ENCODE results near the gene SATB1. TPM values are rescaled to one million over a fixed set of nuclear protein-coding genes. Genes with fewer than 3 reads are reported as not detected.
"Not testable (repeated sequence)": the region's sequence is repeated elsewhere in the genome, so short reads cannot be mapped to it uniquely, and the experiment has no call there.

SATB1 gene
- total and polyA plus RNA-seq, 7 experiments from 2014 or later: 258 to 482 (median 395) TPM

GRCh38 chr3:18337231-18337630 lies 87.9 kb downstream of the SATB1 start:
- ChIA-PET POLR2A (interaction anchor here (0.6 kb wide), 1 partner anchor 34 kb away, joined by 4 read pairs; no protein-coding TSS in a partner anchor), CTCF (no interaction called here)
- peaks cover 0 to 7% (median 0%) of the 10 kb centered on the region in 5 donors for H3K36me3 Mint-ChIP-seq

GRCh38 chr3:18334837-18335601 lies 90.1 kb downstream of the SATB1 start:
- H3K27me3 Mint-ChIP-seq: no peaks in the 10 kb centered on the region
- ChIA-PET CTCF (interaction anchor here (0.6 kb wide), 1 partner anchor 100 kb away, joined by 3 read pairs; no protein-coding TSS in a partner anchor), POLR2A (no interaction called here)
- H3K36me3 ChIP-seq (ENCODE audit: control insufficient read depth in 2 of 3, insufficient read depth in 3 of 3, low read length in 3 of 3): no peaks in the 10 kb centered on the region
- H3K27ac ChIP-seq (ENCODE audit: low read depth, low read length): no peak overlapping the region
- no peaks in the 10 kb centered on the region for H3K27me3 ChIP-seq (ENCODE audit: control insufficient read depth in 2 of 2, insufficient read depth in 2 of 2, low read length in 2 of 2)
- peaks cover 0 to 8% (median 3%) of the 10 kb centered on the region in 11 donors for H3K9me3 Mint-ChIP-seq
- peak overlapping the region in 2 of 9 donors; percentile 1 to 67 for H3K27ac Mint-ChIP-seq
- H3K4me3 ChIP-seq (ENCODE audit: low read length): no peak overlapping the region
- intact Hi-C loops (cut with micrococcal nuclease): loop anchor here in 1 of 2 donors (1.0 kb wide), 1 partner anchor 10 kb away; no protein-coding TSS in a partner anchor
- H3K36me3 Mint-ChIP-seq: peaks cover 0 to 12% (median 0%) of the 10 kb centered on the region in 5 donors
- ATAC-seq (peak; percentile 56), DNase-seq (no peak)
- H3K9me3 ChIP-seq (ENCODE audit: control insufficient read depth in 2 of 3, low read length in 3 of 3): no peaks in the 10 kb centered on the region
- peaks cover 11 to 24% (median 16%) of the 10 kb centered on the region in 7 donors for H3K4me1 Mint-ChIP-seq
- peak overlapping the region in 2 of 10 donors; percentile 1 to 9 for H3K4me3 Mint-ChIP-seq
- no peaks in the 10 kb centered on the region for H3K4me1 ChIP-seq (ENCODE audit: control insufficient read depth in 2 of 2, insufficient read depth in 2 of 2, low read length in 2 of 2)

More at GRCh38 chr3:18337231-18337630, 87.9 kb downstream of the SATB1 start:
- Mint-ChIP-seq H3K4me3 (no peak overlapping the region), H3K9me3 (peaks cover 0 to 6% (median 0%) of the 10 kb centered on the region in 11 donors), H3K4me1 (peaks cover 11 to 24% (median 16%) of the 10 kb centered on the region in 7 donors), H3K27ac (no peak overlapping the region), H3K27me3 (peaks cover 0 to 7% (median 0%) of the 10 kb centered on the region in 5 donors)
- H3K27me3 ChIP-seq (ENCODE audit: control insufficient read depth in 2 of 2, insufficient read depth in 2 of 2, low read length in 2 of 2): no peaks in the 10 kb centered on the region
- no peak overlapping the region for H3K4me3 ChIP-seq (ENCODE audit: low read length)
- no peaks in the 10 kb centered on the region for H3K4me1 ChIP-seq (ENCODE audit: control insufficient read depth in 2 of 2, insufficient read depth in 2 of 2, low read length in 2 of 2)
- no peak for ATAC-seq
- intact Hi-C loops (cut with micrococcal nuclease): no loop called here
- no peak overlapping the region for H3K27ac ChIP-seq (ENCODE audit: low read depth, low read length)
- H3K9me3 ChIP-seq (ENCODE audit: control insufficient read depth in 2 of 3, low read length in 3 of 3): no peaks in the 10 kb centered on the region
- DNase-seq: no peak
- no peaks in the 10 kb centered on the region for H3K36me3 ChIP-seq (ENCODE audit: control insufficient read depth in 2 of 3, insufficient read depth in 3 of 3, low read length in 3 of 3)

- H3K36me3 ChIP-seq (ENCODE audit: control insufficient read depth in 2 of 3, insufficient read depth in 3 of 3, low read length in 3 of 3); intact Hi-C loops (cut with micrococcal nuclease); CTCF ChIA-PET; H3K4me3 ChIP-seq (ENCODE audit: low read length); POLR2A ChIA-PET; H3K27me3 Mint-ChIP-seq; DNase-seq; H3K4me3 Mint-ChIP-seq; H3K27me3 ChIP-seq (ENCODE audit: control insufficient read depth in 2 of 2, insufficient read depth in 2 of 2, low read length in 2 of 2); H3K27ac ChIP-seq (ENCODE audit: low read depth, low read length); H3K4me1 ChIP-seq (ENCODE audit: control insufficient read depth in 2 of 2, insufficient read depth in 2 of 2, low read length in 2 of 2); ATAC-seq; H3K9me3 ChIP-seq (ENCODE audit: control insufficient read depth in 2 of 3, low read length in 3 of 3); H3K27ac Mint-ChIP-seq: not testable (repeated sequence)
- peaks cover 0 to 16% (median 2%) of the 10 kb centered on the region in 5 donors for H3K36me3 Mint-ChIP-seq
- H3K9me3 Mint-ChIP-seq: peaks cover 0 to 21% (median 9%) of the 10 kb centered on the region in 11 donors
- H3K4me1 Mint-ChIP-seq: peaks cover 11 to 16% (median 14%) of the 10 kb centered on the region in 7 donors
Measured at GRCh38 chr3:18330772-18331441, 94.2 kb downstream of the SATB1 start.

- H3K4me3 ChIP-seq (ENCODE audit: low read length): no peak overlapping the region
- H3K4me3 Mint-ChIP-seq: no peak overlapping the region
- no peaks in the 10 kb centered on the region for H3K27me3 ChIP-seq (ENCODE audit: control insufficient read depth in 2 of 2, insufficient read depth in 2 of 2, low read length in 2 of 2)
- H3K9me3 ChIP-seq (ENCODE audit: control insufficient read depth in 2 of 3, low read length in 3 of 3): no peaks in the 10 kb centered on the region
- DNase-seq (no peak), ATAC-seq (no peak)
- H3K4me1 Mint-ChIP-seq: no peaks in the 10 kb centered on the region
- ChIA-PET CTCF (no interaction called here), POLR2A (no interaction called here)
- no peak overlapping the region for H3K27ac Mint-ChIP-seq
- peaks cover 0 to 2% (median 0%) of the 10 kb centered on the region in 5 donors for H3K27me3 Mint-ChIP-seq
- no peak overlapping the region for H3K27ac ChIP-seq (ENCODE audit: low read depth, low read length)
- peaks cover 0 to 2% (median 0%) of the 10 kb centered on the region in 11 donors for H3K9me3 Mint-ChIP-seq
- H3K4me1 ChIP-seq (ENCODE audit: control insufficient read depth in 2 of 2, insufficient read depth in 2 of 2, low read length in 2 of 2): no peaks in the 10 kb centered on the region
- no peaks in the 10 kb centered on the region for H3K36me3 ChIP-seq (ENCODE audit: control insufficient read depth in 2 of 3, insufficient read depth in 3 of 3, low read length in 3 of 3)
- intact Hi-C loops (cut with micrococcal nuclease): no loop called here
- no peaks in the 10 kb centered on the region for H3K36me3 Mint-ChIP-seq
Measured at GRCh38 chr3:18308096-18308650, 117.0 kb downstream of the SATB1 start.

- H3K27me3 Mint-ChIP-seq: peaks cover 0 to 2% (median 0%) of the 10 kb centered on the region in 5 donors
- no peak overlapping the region for H3K4me3 ChIP-seq (ENCODE audit: low read length)
- no peaks in the 10 kb centered on the region for H3K27me3 ChIP-seq (ENCODE audit: control insufficient read depth in 2 of 2, insufficient read depth in 2 of 2, low read length in 2 of 2)
- H3K4me1 Mint-ChIP-seq: no peaks in the 10 kb centered on the region
- H3K27ac ChIP-seq (ENCODE audit: low read depth, low read length): no peak overlapping the region
- ChIA-PET POLR2A (no interaction called here), CTCF (no interaction called here)
- H3K9me3 ChIP-seq (ENCODE audit: control insufficient read depth in 2 of 3, low read length in 3 of 3): no peaks in the 10 kb centered on the region
- no peaks in the 10 kb centered on the region for H3K4me1 ChIP-seq (ENCODE audit: control insufficient read depth in 2 of 2, insufficient read depth in 2 of 2, low read length in 2 of 2)
- no peaks in the 10 kb centered on the region for H3K36me3 Mint-ChIP-seq
- H3K27ac Mint-ChIP-seq: no peak overlapping the region
- intact Hi-C loops (cut with micrococcal nuclease): no loop called here
- ATAC-seq (no peak), DNase-seq (no peak)
- H3K4me3 Mint-ChIP-seq: no peak overlapping the region
- H3K9me3 Mint-ChIP-seq: peaks cover 0 to 2% (median 0%) of the 10 kb centered on the region in 11 donors
- no peaks in the 10 kb centered on the region for H3K36me3 ChIP-seq (ENCODE audit: control insufficient read depth in 2 of 3, insufficient read depth in 3 of 3, low read length in 3 of 3)
Measured at GRCh38 chr3:18307529-18307928, 117.6 kb downstream of the SATB1 start.

- H3K27ac ChIP-seq (ENCODE audit: low read depth, low read length): no peak overlapping the region
- H3K36me3 ChIP-seq (ENCODE audit: control insufficient read depth in 2 of 3, insufficient read depth in 3 of 3, low read length in 3 of 3): no peaks in the 10 kb centered on the region
- H3K27me3 ChIP-seq (ENCODE audit: control insufficient read depth in 2 of 2, insufficient read depth in 2 of 2, low read length in 2 of 2): no peaks in the 10 kb centered on the region
- no peak overlapping the region for H3K4me3 Mint-ChIP-seq
- no peaks in the 10 kb centered on the region for H3K9me3 ChIP-seq (ENCODE audit: control insufficient read depth in 2 of 3, low read length in 3 of 3)
- ChIA-PET CTCF (no interaction called here), POLR2A (no interaction called here)
- intact Hi-C loops (cut with micrococcal nuclease): no loop called here
- H3K27ac Mint-ChIP-seq: no peak overlapping the region
- ATAC-seq (no peak), DNase-seq (no peak)
- peaks cover 0 to 2% (median 0%) of the 10 kb centered on the region in 5 donors for H3K27me3 Mint-ChIP-seq
- no peaks in the 10 kb centered on the region for H3K4me1 Mint-ChIP-seq
- H3K4me1 ChIP-seq (ENCODE audit: control insufficient read depth in 2 of 2, insufficient read depth in 2 of 2, low read length in 2 of 2): no peaks in the 10 kb centered on the region
- no peak overlapping the region for H3K4me3 ChIP-seq (ENCODE audit: low read length)
- peaks cover 0 to 15% (median 9%) of the 10 kb centered on the region in 11 donors for H3K9me3 Mint-ChIP-seq
- H3K36me3 Mint-ChIP-seq: peaks cover 0 to 4% (median 3%) of the 10 kb centered on the region in 5 donors
Measured at GRCh38 chr3:18302517-18302916, 122.6 kb downstream of the SATB1 start.
